Gastroesophageal sphincter (tissue), 4 donors: ENCODE measurements around the gene ADAR. TPM values are rescaled to one million over a fixed set of nuclear protein-coding genes. Genes with fewer than 3 reads are reported as not detected.

ENCODE experiments used
- ATAC-seq: fragments of 150-250 bp; one replicate; pipeline ENCODE4 v1.9.1; 2016; ENCODE audit warnings: mild to moderate bottlenecking, moderate library complexity
- H3K27ac ChIP-seq, 4 donors: fragments of 200-600 bp; sonication (generic) in 3 of 4; 1 replicate in 3 of 4; 2 replicates in 1 of 4; pipeline ENCODE4 v1.5.1; 2016 to 2019
- H3K27me3 ChIP-seq: fragments of 200-600 bp; sonication (generic); one replicate; pipeline ENCODE4 v1.5.1; 2019
- H3K36me3 ChIP-seq, 2 donors: fragments of 200-600 bp; sonication (generic); one replicate each; pipeline ENCODE4 v1.5.1; 2019; ENCODE audit warnings: control low read depth in 1 of 2
- H3K4me1 ChIP-seq, 3 donors: fragments of 200-600 bp; sonication (generic); 1 replicate in 2 of 3; 2 replicates in 1 of 3; pipeline ENCODE4 v1.5.1; 2016 to 2019; ENCODE audit warnings: control low read depth in 2 of 3
- H3K4me3 ChIP-seq, 2 donors: fragments of 200-600 bp; sonication (generic); one replicate each; pipeline ENCODE4 v1.5.1; 2019; ENCODE audit warnings: mild to moderate bottlenecking in 1 of 2, moderate library complexity in 1 of 2
- H3K9me3 ChIP-seq, 3 donors: fragments of 200-600 bp; sonication (generic); one replicate each; pipeline ENCODE4 v1.5.1; 2017 to 2019; ENCODE audit warnings: control low read depth in 2 of 3
- EP300 ChIP-seq: sonication (generic); formaldehyde crosslinking; IDR thresholded peaks from one replicate; pipeline ENCODE4 v1.6.1; 2017; ENCODE audit warnings: antibody characterized with exemption, mild to moderate bottlenecking
- POLR2A ChIP-seq, 2 donors: fragments of 450-650 bp; IDR thresholded peaks; one replicate each; pipeline ENCODE4 v1.6.1; 2017; ENCODE audit warnings: antibody characterized with exemption in 2 of 2, mild to moderate bottlenecking in 2 of 2, moderate library complexity in 1 of 2
- POLR2AphosphoS5 ChIP-seq: sonication (generic); formaldehyde crosslinking; IDR thresholded peaks from one replicate; pipeline ENCODE4 v1.6.1; 2017; ENCODE audit warnings: antibody characterized with exemption
- WGBS, 2 donors: methylation state at CpG; one replicate each; pipeline ENCODE4 v1.1.5; 2018; ENCODE audit warnings: low coverage in 1 of 2; 5-methylcytosine and 5-hydroxymethylcytosine counted together
- total RNA-seq, 4 donors: library from RNA; depleted of rRNA; stranded (reverse); fragments of >200 nt; gene quantifications; one replicate each; pipeline ENCODE4 v1.1.0, GENCODE V29; 2016
- TF ChIP-seq, protein P1 (sequence below), 4 experiments: fragments of 200-600 bp in 2 of 4; fragments of 450-650 bp in 2 of 4; sonication (generic) in 1 of 4; IDR thresholded peaks; one replicate each; pipeline ENCODE4 v1.5.1; 2017 to 2019; ENCODE audit warnings: antibody characterized with exemption in 4 of 4, mild to moderate bottlenecking in 2 of 4, moderate library complexity in 2 of 4

Gene ADAR
- total RNA-seq, 4 donors from 2014 or later, result 71.0 to 108 (median 90.4) TPM

DNA sequence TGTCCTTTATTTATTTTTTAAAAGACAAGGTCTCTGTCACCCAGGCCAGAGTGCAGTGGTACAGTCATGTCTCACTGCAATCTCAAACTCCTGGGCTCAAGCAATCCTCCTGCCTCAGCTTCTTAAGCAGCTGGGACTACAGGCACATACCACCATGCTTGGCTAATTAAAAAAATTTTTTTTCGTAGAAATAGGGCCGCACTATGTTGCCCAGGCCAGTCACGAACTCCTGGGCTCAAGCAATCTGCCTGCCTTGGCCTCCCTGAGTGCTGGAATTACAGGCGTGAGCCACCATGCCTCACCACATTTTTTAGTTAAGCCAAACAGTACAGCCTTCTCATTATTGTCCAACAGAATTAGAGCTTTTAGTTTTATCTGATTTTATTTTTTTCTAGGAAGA is 7.4 kb upstream of the ADAR start:
- ATAC-seq, result no peak
- Histone ChIP-seq H3K36me3 (peaks cover 0 to 7% of the 10 kb centered on the region in 2 donors), H3K27me3 (no peaks in the 10 kb centered on the region), H3K4me1 (peaks cover 0 to 23% (median 0%) of the 10 kb centered on the region in 3 donors), H3K4me3 (no peak overlapping the region), H3K27ac (no peak overlapping the region), H3K9me3 (no peaks in the 10 kb centered on the region)
- WGBS, 2 donors, result 84 to 96% methylated on average over 4 of the region's 4 CpGs
- TF ChIP-seq EP300 (no peak), POLR2AphosphoS5 (no peak)
- TF ChIP-seq, protein P1, sequence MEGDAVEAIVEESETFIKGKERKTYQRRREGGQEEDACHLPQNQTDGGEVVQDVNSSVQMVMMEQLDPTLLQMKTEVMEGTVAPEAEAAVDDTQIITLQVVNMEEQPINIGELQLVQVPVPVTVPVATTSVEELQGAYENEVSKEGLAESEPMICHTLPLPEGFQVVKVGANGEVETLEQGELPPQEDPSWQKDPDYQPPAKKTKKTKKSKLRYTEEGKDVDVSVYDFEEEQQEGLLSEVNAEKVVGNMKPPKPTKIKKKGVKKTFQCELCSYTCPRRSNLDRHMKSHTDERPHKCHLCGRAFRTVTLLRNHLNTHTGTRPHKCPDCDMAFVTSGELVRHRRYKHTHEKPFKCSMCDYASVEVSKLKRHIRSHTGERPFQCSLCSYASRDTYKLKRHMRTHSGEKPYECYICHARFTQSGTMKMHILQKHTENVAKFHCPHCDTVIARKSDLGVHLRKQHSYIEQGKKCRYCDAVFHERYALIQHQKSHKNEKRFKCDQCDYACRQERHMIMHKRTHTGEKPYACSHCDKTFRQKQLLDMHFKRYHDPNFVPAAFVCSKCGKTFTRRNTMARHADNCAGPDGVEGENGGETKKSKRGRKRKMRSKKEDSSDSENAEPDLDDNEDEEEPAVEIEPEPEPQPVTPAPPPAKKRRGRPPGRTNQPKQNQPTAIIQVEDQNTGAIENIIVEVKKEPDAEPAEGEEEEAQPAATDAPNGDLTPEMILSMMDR (IDR thresholded peaks at IDR 0.05), result no peak

DNA sequence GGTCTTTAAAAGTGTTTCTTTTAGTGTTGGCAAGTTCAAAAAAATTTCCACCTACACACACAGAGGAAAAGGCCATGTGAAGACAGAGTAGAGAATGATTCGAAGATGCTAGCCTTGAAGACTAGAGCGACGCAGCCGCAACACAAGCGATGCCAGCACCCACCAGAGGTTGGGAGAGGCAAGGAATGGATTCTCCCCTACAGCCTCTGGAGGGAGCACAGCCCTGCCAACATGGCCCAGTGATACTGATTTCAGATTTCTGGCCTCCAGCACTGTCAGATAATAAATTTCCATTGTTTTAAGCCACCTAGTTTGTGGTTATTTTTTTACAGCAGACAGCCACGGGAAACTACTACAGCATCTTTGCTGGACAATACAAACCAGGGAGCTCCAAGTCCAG is 6.9 kb upstream of the ADAR start:
- 59 to 61% methylated on average over 3 to 6 of the region's 6 CpGs for WGBS, 2 donors
- ATAC-seq, result no peak
- TF ChIP-seq POLR2A (IDR thresholded peaks at IDR 0.05) (no peak), POLR2AphosphoS5 (no peak), EP300 (no peak)
- TF ChIP-seq, protein P1 (IDR thresholded peaks at IDR 0.05), result no peak
- no peak overlapping the region for H3K4me3 ChIP-seq
- H3K4me1 ChIP-seq, result peaks cover 0 to 22% (median 0%) of the 10 kb centered on the region in 3 donors
- H3K36me3 ChIP-seq, result peaks cover 0 to 7% of the 10 kb centered on the region in 2 donors
- H3K27me3 ChIP-seq, result no peaks in the 10 kb centered on the region
- H3K27ac ChIP-seq, result no peak overlapping the region
- no peaks in the 10 kb centered on the region for H3K9me3 ChIP-seq

DNA sequence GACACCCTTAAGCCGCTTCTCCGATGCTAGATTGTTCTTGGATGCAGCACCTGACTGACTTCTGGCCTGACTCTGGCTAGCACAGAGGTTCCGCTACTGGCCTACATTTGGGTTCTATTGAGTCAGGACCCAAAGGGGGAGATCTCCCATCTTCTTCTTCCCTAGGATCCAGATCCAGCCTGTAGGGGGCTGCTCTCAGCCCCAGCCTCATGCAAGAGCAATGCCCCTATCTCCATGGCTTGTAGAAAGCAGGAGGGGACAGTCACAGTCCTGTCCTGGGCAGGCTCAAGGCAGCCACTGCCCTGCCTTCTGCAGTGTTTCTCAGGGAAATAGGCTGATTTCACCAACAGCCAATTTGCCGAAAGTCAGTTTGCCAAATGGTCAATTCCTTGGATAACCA is 6.3 kb upstream of the ADAR start:
- H3K4me1 ChIP-seq, result peaks cover 0 to 25% (median 0%) of the 10 kb centered on the region in 3 donors
- TF ChIP-seq, protein P1 (IDR thresholded peaks at IDR 0.05), result no peak
- TF ChIP-seq POLR2A (IDR thresholded peaks at IDR 0.05) (no peak), POLR2AphosphoS5 (no peak), EP300 (no peak)
- peaks cover 0 to 7% of the 10 kb centered on the region in 2 donors for H3K36me3 ChIP-seq
- no peak for ATAC-seq
- H3K9me3 ChIP-seq, result no peaks in the 10 kb centered on the region
- no peak overlapping the region for H3K4me3 ChIP-seq
- no peaks in the 10 kb centered on the region for H3K27me3 ChIP-seq
- no peak overlapping the region for H3K27ac ChIP-seq
- whole genome bisulfite sequencing, 2 donors, result 92 to 98% methylated on average over 4 of the region's 4 CpGs

DNA sequence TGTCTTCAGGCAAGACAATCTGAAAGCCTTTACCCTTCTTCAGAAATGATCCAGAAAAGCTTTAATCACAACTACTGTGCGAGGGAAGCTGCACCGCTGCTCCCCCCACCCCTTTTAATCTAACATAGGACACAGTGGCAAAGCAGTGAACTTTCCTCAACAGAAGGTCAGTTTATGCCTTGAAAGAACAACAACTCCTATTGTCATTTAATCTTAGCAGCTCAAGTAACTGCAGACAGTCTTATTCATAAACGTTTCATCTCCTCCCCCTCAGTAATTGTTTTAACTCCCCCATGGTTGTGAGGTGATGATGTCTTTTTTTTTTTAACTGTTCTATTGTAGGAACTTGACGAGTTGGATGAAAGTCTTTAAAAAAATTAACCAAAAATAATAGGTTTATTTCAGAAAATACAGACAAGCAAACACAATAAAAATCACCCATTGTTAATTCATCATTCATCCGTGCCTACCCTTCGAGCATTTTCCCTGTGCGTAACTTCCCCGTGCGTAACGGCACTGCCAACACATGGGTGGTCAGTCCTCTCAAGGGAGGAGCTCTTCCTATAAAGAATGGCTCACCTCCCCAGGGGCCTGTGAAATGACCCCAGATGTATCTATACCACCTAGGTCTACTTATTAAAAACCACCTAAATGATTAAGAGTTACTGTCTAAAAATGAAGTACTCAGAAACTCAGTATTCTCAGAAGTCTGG is 3.3 kb upstream of the ADAR start:
- Histone ChIP-seq H3K27ac (no peak overlapping the region), H3K9me3 (no peaks in the 10 kb centered on the region), H3K36me3 (no peaks in the 10 kb centered on the region), H3K4me1 (peaks cover 0 to 39% (median 3%) of the 10 kb centered on the region in 3 donors), H3K27me3 (no peaks in the 10 kb centered on the region), H3K4me3 (no peak overlapping the region)
- ATAC-seq, result no peak
- TF ChIP-seq, protein P1 (IDR thresholded peaks at IDR 0.05), result no peak
- TF ChIP-seq EP300 (no peak), POLR2AphosphoS5 (no peak)
- WGBS, 2 donors, result 65 to 66% methylated on average over 7 to 10 of the region's 10 CpGs
